ENCODE results near the gene CERT1. TPM values are rescaled to one million over a fixed set of nuclear protein-coding genes. Genes with fewer than 3 reads are reported as not detected.

The CERT1 gene
- total and polyA plus RNA-seq, 2 donors (not counting 1 experiment from before 2014, with no cell fraction given) = 18.0 to 36.0 TPM

GRCh38 chr5:75461679-75462078, 49.8 kb downstream of the CERT1 start:
- Histone ChIP-seq H3K9me3 (ENCODE audit: control insufficient read depth, insufficient read depth, low read depth, low read length) (no peaks in the 10 kb centered on the region), H3K36me3 (ENCODE audit: control insufficient read depth, insufficient read depth, low read length) (no peaks in the 10 kb centered on the region), H2AFZ (ENCODE audit: low read length) (no peak overlapping the region), H3K4me2 (ENCODE audit: extremely low read depth, insufficient read depth, low read length) (no peak overlapping the region), H3K79me2 (ENCODE audit: control insufficient read depth, insufficient read depth, low read length) (peaks cover 4% of the 10 kb centered on the region), H3K27me3 (ENCODE audit: control insufficient read depth, insufficient read depth, low read length) (no peaks in the 10 kb centered on the region), H3K4me3 (replicated peaks in 1 of 4; ENCODE audit: control extremely low read depth in 1 of 4, insufficient read depth in 1 of 4, low read depth in 3 of 4, low read length in 4 of 4) (no peak overlapping the region), H3K27ac (ENCODE audit: insufficient read depth, low read length) (no peak overlapping the region), H4K20me1 (ENCODE audit: control insufficient read depth, extremely low read depth, insufficient read depth, low read length) (no peaks in the 10 kb centered on the region), H3K4me1 (ENCODE audit: control insufficient read depth, extremely low read depth, insufficient read depth, low read length) (no peaks in the 10 kb centered on the region), H3K9ac (ENCODE audit: insufficient read depth, low read length) (no peak overlapping the region)
- no peak for TF ChIP-seq EZH2 (IDR thresholded peaks at IDR 0.05; ENCODE audit: low read length, missing control alignments)
- no peak for TF ChIP-seq CTCF (conservative IDR thresholded peaks at IDR 0.05 in 1 of 2, IDR thresholded peaks at IDR 0.05 in 1 of 2; ENCODE audit: low read depth in 1 of 2, low read length in 2 of 2)
- DNase-seq (ENCODE audit: low read depth in 2 of 2) = peak in 1 of 2 donors; percentile 19

- Histone ChIP-seq H3K36me3 (ENCODE audit: control insufficient read depth, insufficient read depth, low read length) (no peaks in the 10 kb centered on the region), H3K9ac (ENCODE audit: insufficient read depth, low read length) (no peak overlapping the region), H2AFZ (ENCODE audit: low read length) (no peak overlapping the region), H3K27me3 (ENCODE audit: control insufficient read depth, insufficient read depth, low read length) (no peaks in the 10 kb centered on the region), H3K27ac (ENCODE audit: insufficient read depth, low read length) (no peak overlapping the region), H3K4me2 (ENCODE audit: extremely low read depth, insufficient read depth, low read length) (no peak overlapping the region), H3K4me1 (ENCODE audit: control insufficient read depth, extremely low read depth, insufficient read depth, low read length) (no peaks in the 10 kb centered on the region), H4K20me1 (ENCODE audit: control insufficient read depth, extremely low read depth, insufficient read depth, low read length) (no peaks in the 10 kb centered on the region), H3K79me2 (ENCODE audit: control insufficient read depth, insufficient read depth, low read length) (peaks cover 4% of the 10 kb centered on the region), H3K4me3 (replicated peaks in 1 of 4; ENCODE audit: control extremely low read depth in 1 of 4, insufficient read depth in 1 of 4, low read depth in 3 of 4, low read length in 4 of 4) (no peak overlapping the region), H3K9me3 (ENCODE audit: control insufficient read depth, insufficient read depth, low read depth, low read length) (no peaks in the 10 kb centered on the region)
- no peak for TF ChIP-seq CTCF (conservative IDR thresholded peaks at IDR 0.05 in 1 of 2, IDR thresholded peaks at IDR 0.05 in 1 of 2; ENCODE audit: low read depth in 1 of 2, low read length in 2 of 2)
- no peak for TF ChIP-seq EZH2 (IDR thresholded peaks at IDR 0.05; ENCODE audit: low read length, missing control alignments)
- peak in 1 of 2 donors; percentile 5 for DNase-seq (ENCODE audit: low read depth in 2 of 2)
Observed at GRCh38 chr5:75460942-75461610, 50.4 kb downstream of the CERT1 start.

- no peaks in the 10 kb centered on the region for H3K36me3 ChIP-seq (ENCODE audit: control insufficient read depth, insufficient read depth, low read length)
- H2AFZ ChIP-seq (ENCODE audit: low read length) = no peak overlapping the region
- H3K79me2 ChIP-seq (ENCODE audit: control insufficient read depth, insufficient read depth, low read length) = peaks cover 4% of the 10 kb centered on the region
- no peak for TF ChIP-seq EZH2 (IDR thresholded peaks at IDR 0.05; ENCODE audit: low read length, missing control alignments)
- no peak for TF ChIP-seq CTCF (conservative IDR thresholded peaks at IDR 0.05 in 1 of 2, IDR thresholded peaks at IDR 0.05 in 1 of 2; ENCODE audit: low read depth in 1 of 2, low read length in 2 of 2)
- H3K9ac ChIP-seq (ENCODE audit: insufficient read depth, low read length) = no peak overlapping the region
- H3K9me3 ChIP-seq (ENCODE audit: control insufficient read depth, insufficient read depth, low read depth, low read length) = no peaks in the 10 kb centered on the region
- H3K27me3 ChIP-seq (ENCODE audit: control insufficient read depth, insufficient read depth, low read length) = no peaks in the 10 kb centered on the region
- no peaks in the 10 kb centered on the region for H3K4me1 ChIP-seq (ENCODE audit: control insufficient read depth, extremely low read depth, insufficient read depth, low read length)
- no peak overlapping the region for H3K4me3 ChIP-seq (replicated peaks in 1 of 4; ENCODE audit: control extremely low read depth in 1 of 4, insufficient read depth in 1 of 4, low read depth in 3 of 4, low read length in 4 of 4)
- H3K4me2 ChIP-seq (ENCODE audit: extremely low read depth, insufficient read depth, low read length) = no peak overlapping the region
- DNase-seq (ENCODE audit: low read depth in 2 of 2) = no peak
- no peak overlapping the region for H3K27ac ChIP-seq (ENCODE audit: insufficient read depth, low read length)
- no peaks in the 10 kb centered on the region for H4K20me1 ChIP-seq (ENCODE audit: control insufficient read depth, extremely low read depth, insufficient read depth, low read length)
Observed at GRCh38 chr5:75460532-75460931, 50.9 kb downstream of the CERT1 start.

All from fibroblast of lung (primary cell).